ENCODE measurements around the gene ABHD12B. TPM values are rescaled to one million over a fixed set of nuclear protein-coding genes. Genes with fewer than 3 reads are reported as not detected.
A peak's percentile ranks its signal among the peaks of the same experiment; 100 is the strongest.

Gene ABHD12B
- polyA plus RNA-seq, 1 of the 3 experiments (the other 2 are of a cell fraction): not detected

DNA sequence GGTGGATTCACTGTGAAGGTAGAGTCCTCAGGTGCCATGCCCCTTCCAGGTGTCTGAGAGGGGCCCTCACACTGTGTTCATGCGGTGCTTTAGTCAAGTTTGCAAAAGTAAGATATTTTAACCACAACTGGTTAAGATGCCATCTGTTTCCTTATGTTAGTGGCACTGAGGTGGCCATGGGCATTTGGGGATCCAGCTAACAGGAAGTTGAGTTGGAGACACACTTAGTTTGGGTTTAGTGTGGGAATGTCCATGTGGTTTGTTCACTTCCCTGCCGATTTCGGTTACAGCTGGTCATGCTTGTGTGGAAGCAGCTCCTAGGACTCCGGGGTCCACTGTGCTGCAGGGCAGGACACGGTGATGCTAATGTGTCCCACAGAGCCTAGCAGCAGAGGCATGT lies 17.3 kb upstream of the ABHD12B start:
- no peaks in the 10 kb centered on the region for H3K9me3 ChIP-seq
- no peaks in the 10 kb centered on the region for H4K20me1 ChIP-seq (ENCODE audit: insufficient read depth)
- H3K9ac ChIP-seq: no peak overlapping the region
- ChIA-PET POLR2A (no interaction called here), CTCF (interaction anchor here (1.3 kb wide), 1 partner anchor 17 kb away, joined by 4 read pairs; the partner anchor contains the start of gene ABHD12B)
- no peak overlapping the region for H3K4me3 ChIP-seq (ENCODE audit: low read depth in 2 of 2, low read length in 1 of 2)
- H3K27ac ChIP-seq (ENCODE audit: low read depth in 2 of 2, low read length in 1 of 2): no peak overlapping the region
- no peaks in the 10 kb centered on the region; a peak in 1 of 4 replicates for H3K4me1 ChIP-seq (ENCODE audit: control insufficient read depth in 1 of 2, insufficient read depth in 2 of 2, low read depth in 1 of 2, low read length in 1 of 2)
- H3K27me3 ChIP-seq (ENCODE audit: insufficient read depth): no peaks in the 10 kb centered on the region
- 89% methylated on average over 5 of the region's 5 CpGs for WGBS (ENCODE audit: low lambda C conversion rate)
- H3F3A ChIP-seq (replicated peaks; ENCODE audit: insufficient read depth): no peaks in the 10 kb centered on the region
- H3K9me2 ChIP-seq: no peaks in the 10 kb centered on the region
- no peaks in the 10 kb centered on the region for H3K79me2 ChIP-seq (ENCODE audit: insufficient read depth)
- no peaks in the 10 kb centered on the region for H3K36me3 ChIP-seq (replicated peaks in 1 of 2; ENCODE audit: control insufficient read depth in 1 of 2, insufficient read depth in 2 of 2, low read length in 1 of 2)
- TF ChIP-seq, protein P1, sequence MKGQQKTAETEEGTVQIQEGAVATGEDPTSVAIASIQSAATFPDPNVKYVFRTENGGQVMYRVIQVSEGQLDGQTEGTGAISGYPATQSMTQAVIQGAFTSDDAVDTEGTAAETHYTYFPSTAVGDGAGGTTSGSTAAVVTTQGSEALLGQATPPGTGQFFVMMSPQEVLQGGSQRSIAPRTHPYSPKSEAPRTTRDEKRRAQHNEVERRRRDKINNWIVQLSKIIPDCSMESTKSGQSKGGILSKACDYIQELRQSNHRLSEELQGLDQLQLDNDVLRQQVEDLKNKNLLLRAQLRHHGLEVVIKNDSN (IDR thresholded peaks at IDR 0.05; ENCODE audit: borderline replicate concordance, low read depth): no peak
- TF ChIP-seq JUND (IDR thresholded peaks at IDR 0.05): no peak
- TF ChIP-seq MXI1 (IDR thresholded peaks at IDR 0.05; ENCODE audit: low read depth, low read length): no peak
- no peak overlapping the region for H2AFZ ChIP-seq (ENCODE audit: low read depth)
- no peak overlapping the region for H3K4me2 ChIP-seq
- DNase-seq: no peak

DNA sequence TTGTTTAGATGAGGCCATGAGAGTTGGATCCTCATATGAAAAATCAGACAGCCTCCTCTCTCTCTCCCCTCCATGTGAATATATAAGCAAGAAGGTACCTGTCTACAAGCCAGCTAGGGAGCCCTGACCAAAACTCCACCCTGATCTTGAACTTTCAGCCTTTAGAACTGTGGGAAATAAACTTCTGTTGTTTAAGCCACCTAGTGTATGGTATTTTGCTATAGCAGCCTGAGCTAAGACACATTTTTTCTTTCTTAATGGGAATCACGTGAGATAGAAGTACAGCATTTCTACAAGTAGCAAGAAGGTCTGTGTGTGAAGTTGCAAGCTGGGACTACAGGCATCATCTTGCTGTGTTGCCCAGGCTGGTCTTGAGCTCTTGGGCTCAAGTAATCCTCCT lies 16.3 kb upstream of the ABHD12B start:
- Histone ChIP-seq H3K9ac (no peak overlapping the region), H3K9me2 (no peaks in the 10 kb centered on the region), H4K20me1 (ENCODE audit: insufficient read depth) (no peaks in the 10 kb centered on the region), H3K4me2 (no peak overlapping the region), H3F3A (replicated peaks; ENCODE audit: insufficient read depth) (no peaks in the 10 kb centered on the region), H3K4me1 (ENCODE audit: control insufficient read depth in 1 of 2, insufficient read depth in 2 of 2, low read depth in 1 of 2, low read length in 1 of 2) (peaks cover 4 to 5% of the 10 kb centered on the region in 2 experiments; a peak in 2 of 4 replicates), H3K79me2 (ENCODE audit: insufficient read depth) (no peaks in the 10 kb centered on the region), H3K27me3 (ENCODE audit: insufficient read depth) (no peaks in the 10 kb centered on the region), H2AFZ (ENCODE audit: low read depth) (no peak overlapping the region), H3K9me3 (no peaks in the 10 kb centered on the region), H3K4me3 (ENCODE audit: low read depth in 2 of 2, low read length in 1 of 2) (no peak overlapping the region), H3K27ac (ENCODE audit: low read depth in 2 of 2, low read length in 1 of 2) (no peak overlapping the region), H3K36me3 (replicated peaks in 1 of 2; ENCODE audit: control insufficient read depth in 1 of 2, insufficient read depth in 2 of 2, low read length in 1 of 2) (no peaks in the 10 kb centered on the region)
- ChIA-PET CTCF (no interaction called here), POLR2A (no interaction called here)
- DNase-seq: no peak
- 100% methylated on average over 1 of the region's 1 CpG for WGBS (ENCODE audit: low lambda C conversion rate)
- TF ChIP-seq CTCF (IDR thresholded peaks at IDR 0.05) (peak; percentile 18; the same call in 1 of the 2 replicates), MXI1 (IDR thresholded peaks at IDR 0.05; ENCODE audit: low read depth, low read length) (no peak)

DNA sequence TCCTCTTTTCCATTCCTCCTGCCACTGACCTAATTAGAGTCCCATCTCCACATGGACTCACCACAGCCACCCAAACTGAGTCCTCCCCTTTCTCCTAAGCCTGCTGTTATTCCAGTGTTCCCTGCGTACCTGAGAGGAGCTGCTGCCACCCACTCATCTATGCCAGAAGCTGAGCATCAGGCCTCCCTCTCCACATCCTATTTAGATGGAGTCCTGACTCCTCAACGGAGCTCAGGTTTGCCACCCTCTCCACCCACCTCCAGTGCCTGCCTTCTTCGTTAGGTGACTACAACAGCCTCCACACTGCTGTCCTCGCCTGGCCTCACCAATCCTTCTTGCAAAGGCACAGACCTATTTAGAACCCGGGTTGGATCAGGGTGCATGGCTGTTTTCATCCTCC lies 15.2 kb upstream of the ABHD12B start:
- H3K9me2 ChIP-seq: no peaks in the 10 kb centered on the region
- no peaks in the 10 kb centered on the region for H3K27me3 ChIP-seq (ENCODE audit: insufficient read depth)
- ChIA-PET CTCF (interaction anchor here (0.8 to 1.9 kb wide), 4 partner anchors 26 to 539 kb away, joined by 3 to 4 read pairs (median 3); no protein-coding TSS in a partner anchor), POLR2A (no interaction called here)
- peaks cover 4 to 5% of the 10 kb centered on the region in 2 experiments; a peak in 2 of 4 replicates for H3K4me1 ChIP-seq (ENCODE audit: control insufficient read depth in 1 of 2, insufficient read depth in 2 of 2, low read depth in 1 of 2, low read length in 1 of 2)
- H3K36me3 ChIP-seq (replicated peaks in 1 of 2; ENCODE audit: control insufficient read depth in 1 of 2, insufficient read depth in 2 of 2, low read length in 1 of 2): no peaks in the 10 kb centered on the region
- WGBS (ENCODE audit: low lambda C conversion rate): 67% methylated on average over 5 of the region's 5 CpGs
- H3K9me3 ChIP-seq: no peaks in the 10 kb centered on the region
- no peaks in the 10 kb centered on the region for H3K79me2 ChIP-seq (ENCODE audit: insufficient read depth)
- no peak overlapping the region for H3K27ac ChIP-seq (ENCODE audit: low read depth in 2 of 2, low read length in 1 of 2)
- H4K20me1 ChIP-seq (ENCODE audit: insufficient read depth): no peaks in the 10 kb centered on the region
- no peaks in the 10 kb centered on the region for H3F3A ChIP-seq (replicated peaks; ENCODE audit: insufficient read depth)
- no peak overlapping the region for H3K9ac ChIP-seq
- no peak overlapping the region for H3K4me2 ChIP-seq
- TF ChIP-seq REST (IDR thresholded peaks at IDR 0.05; ENCODE audit: low read depth, low read length): no peak
- TF ChIP-seq, protein P2, sequence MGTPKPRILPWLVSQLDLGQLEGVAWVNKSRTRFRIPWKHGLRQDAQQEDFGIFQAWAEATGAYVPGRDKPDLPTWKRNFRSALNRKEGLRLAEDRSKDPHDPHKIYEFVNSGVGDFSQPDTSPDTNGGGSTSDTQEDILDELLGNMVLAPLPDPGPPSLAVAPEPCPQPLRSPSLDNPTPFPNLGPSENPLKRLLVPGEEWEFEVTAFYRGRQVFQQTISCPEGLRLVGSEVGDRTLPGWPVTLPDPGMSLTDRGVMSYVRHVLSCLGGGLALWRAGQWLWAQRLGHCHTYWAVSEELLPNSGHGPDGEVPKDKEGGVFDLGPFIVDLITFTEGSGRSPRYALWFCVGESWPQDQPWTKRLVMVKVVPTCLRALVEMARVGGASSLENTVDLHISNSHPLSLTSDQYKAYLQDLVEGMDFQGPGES (IDR thresholded peaks at IDR 0.05; ENCODE audit: low read depth, low read length): no peak
- no peak overlapping the region for H2AFZ ChIP-seq (ENCODE audit: low read depth)
- DNase-seq: no peak
- no peak overlapping the region for H3K4me3 ChIP-seq (ENCODE audit: low read depth in 2 of 2, low read length in 1 of 2)
